Testis (tissue), 2 donors: ENCODE results near the gene ZBTB7C.

Source experiments
- CTCF ChIP-seq, 3 experiments: fragments of 450-650 bp in 2 of 3; fragments of 200-600 bp in 1 of 3; sonication (generic) in 1 of 3; IDR thresholded peaks; one replicate each; pipeline ENCODE4 v1.5.1; 2016 to 2019; ENCODE audit warnings: antibody characterized with exemption in 3 of 3, mild to moderate bottlenecking in 2 of 3, moderate library complexity in 1 of 3
- POLR2A ChIP-seq: fragments of 450-650 bp; IDR thresholded peaks from one replicate; pipeline ENCODE4 v1.6.1; 2017; ENCODE audit warnings: antibody characterized with exemption, mild to moderate bottlenecking, moderate library complexity

- TF ChIP-seq CTCF (IDR thresholded peaks at IDR 0.05) (no peak), POLR2A (no peak)
Observed at GRCh38 chr18:48320639-48320945, 88.6 kb downstream of the ZBTB7C start.
